A673 (cell line): ENCODE measurements around the gene YPEL3. TPM values are rescaled to one million over a fixed set of nuclear protein-coding genes. Genes with fewer than 3 reads are reported as not detected.

ENCODE experiments used
- BruUV-seq: library from RNA; stranded (reverse); fragments of 400-500 nt; replicated peaks from 2 replicates; lab custom pipeline; 2021; lab: Mats Ljungman, UMichigan
- CTCF ChIA-PET: fragments of 300-600 bp; sonication (Branson Sonifier 250); formaldehyde crosslinking; loops from one replicate; lab custom pipeline; 2022; ENCODE audit warnings: antibody characterized with exemption; lab: Charles Lee
- POLR2A ChIA-PET: fragments of 300-600 bp; sonication (Branson Sonifier 250); formaldehyde crosslinking; loops from one replicate; lab custom pipeline; 2022; ENCODE audit warnings: antibody characterized with exemption; ENCODE audit not compliant: low non-redundant PET; lab: Charles Lee
- DNase-seq: peaks from one replicate; pipeline ENCODE4 v3.0.0-alpha.2; 2015; ENCODE audit warnings: low spot score
- H3K27ac ChIP-seq: fragments of 200-600 bp; sonication (generic); 2 replicates; pipeline ENCODE4 v1.5.1; 2016; ENCODE audit warnings: mixed run types, low read depth, mild to moderate bottlenecking, mixed read lengths, antibody characterized with exemption, low read length; ENCODE audit not compliant: poor library complexity, severe bottlenecking
- H3K27me3 ChIP-seq: fragments of 200-600 bp; sonication (generic); replicated peaks from 2 replicates; pipeline ENCODE4 v1.6.1; 2017; ENCODE audit warnings: mixed run types, low read depth, mild to moderate bottlenecking, mixed read lengths, antibody characterized with exemption, low read length; ENCODE audit not compliant: insufficient read depth, poor library complexity
- H3K36me3 ChIP-seq: fragments of 200-600 bp; sonication (generic); 2 replicates; pipeline ENCODE4 v1.6.1; 2016; ENCODE audit warnings: mixed run types, mild to moderate bottlenecking, mixed read lengths, antibody characterized with exemption, low read length; ENCODE audit not compliant: insufficient read depth, poor library complexity, severe bottlenecking
- H3K4me1 ChIP-seq: fragments of 200-600 bp; sonication (generic); 2 replicates; pipeline ENCODE4 v1.6.1; 2017; ENCODE audit warnings: mixed run types, mild to moderate bottlenecking, mixed read lengths, antibody characterized with exemption, low read length; ENCODE audit not compliant: insufficient read depth, poor library complexity, severe bottlenecking
- H3K4me3 ChIP-seq: fragments of 200-600 bp; sonication (generic); 2 replicates; pipeline ENCODE4 v1.5.1; 2016; ENCODE audit warnings: low read depth, mixed run types, mild to moderate bottlenecking, mixed read lengths, low read length; ENCODE audit not compliant: poor library complexity, severe bottlenecking
- H3K9me3 ChIP-seq: fragments of 200-600 bp; sonication (generic); 2 replicates; pipeline ENCODE4 v1.6.1; 2016; ENCODE audit warnings: mixed run types, low read depth, mild to moderate bottlenecking, mixed read lengths, antibody characterized with exemption, low read length; ENCODE audit not compliant: poor library complexity, severe bottlenecking
- CTCF ChIP-seq: fragments of 300-800, 200-600 bp; sonication (generic); conservative IDR thresholded peaks from 2 replicates; pipeline ENCODE4 v1.5.1; 2017; ENCODE audit warnings: low read depth, mild to moderate bottlenecking, antibody characterized with exemption, low read length, moderate library complexity, mixed read lengths
- EZH2 ChIP-seq: fragments of 200-600 bp; sonication (generic); IDR thresholded peaks from 2 replicates; pipeline ENCODE4 v1.6.1; 2017; ENCODE audit warnings: borderline replicate concordance, low read depth, mild to moderate bottlenecking, mixed read lengths, antibody characterized with exemption, low read length; ENCODE audit not compliant: poor library complexity, severe bottlenecking
- intact Hi-C: fragments of 100-400 bp; cut with micrococcal nuclease; formaldehyde crosslinking; loops from one replicate; pipeline ENCODE4 v1.10.0; 2022; ENCODE audit not compliant: unreplicated experiment
- total RNA-seq: library from RNA; stranded (reverse); gene quantifications from 2 replicates; pipeline ENCODE4 v1.2.3, GENCODE V29; 2021

Gene YPEL3
- total RNA-seq, 1 experiment from 2014 or later = 4.7 TPM

DNA sequence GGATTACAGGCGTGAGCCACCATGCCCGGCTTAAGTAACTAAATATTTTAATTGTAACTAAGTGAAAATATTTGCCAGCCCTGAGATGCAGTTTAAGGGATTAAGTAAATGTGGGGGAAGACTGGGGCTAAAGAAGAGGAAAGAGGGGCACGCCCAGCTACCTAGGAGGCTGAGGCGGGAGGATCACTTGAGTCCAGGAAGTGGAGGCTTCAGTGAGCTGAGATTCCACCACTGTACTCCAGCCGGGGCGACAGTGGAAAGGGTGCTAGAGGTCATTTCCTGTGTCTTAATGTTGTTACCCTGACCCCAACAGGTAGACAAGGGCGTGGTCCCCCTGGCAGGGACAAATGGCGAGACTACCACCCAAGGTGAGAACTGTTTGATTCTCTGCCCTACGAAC, 27.7 kb downstream of the YPEL3 start:
- intact Hi-C loops = loop anchor here (10.0 kb wide), 1 partner anchor 626 kb away; the partner anchor contains the start of gene SRCAP
- Histone ChIP-seq H3K9me3 (no peaks in the 10 kb centered on the region), H3K27me3 (no peaks in the 10 kb centered on the region), H3K27ac (peak overlapping the region; percentile 6), H3K36me3 (peaks cover 65% of the 10 kb centered on the region), H3K4me1 (peaks cover 38% of the 10 kb centered on the region), H3K4me3 (no peak overlapping the region)
- TF ChIP-seq EZH2 (no peak), CTCF (no peak)
- ChIA-PET CTCF (no interaction called here), POLR2A (no interaction called here)
- no peak for DNase-seq
- no TSS peak for BruUV-seq

- Histone ChIP-seq H3K9me3 (no peaks in the 10 kb centered on the region), H3K4me3 (peak overlapping the region; percentile 85), H3K36me3 (peaks cover 63% of the 10 kb centered on the region), H3K27me3 (no peaks in the 10 kb centered on the region), H3K4me1 (peaks cover 38% of the 10 kb centered on the region), H3K27ac (peak overlapping the region; percentile 97)
- TF ChIP-seq CTCF = no peak
- TF ChIP-seq EZH2 = no peak
- no TSS peak for BruUV-seq
- ChIA-PET CTCF (no interaction called here), POLR2A (interaction anchor here (0.5 kb wide), 1 partner anchor 20 kb away, joined by 19 read pairs; no protein-coding TSS in a partner anchor)
- DNase-seq = no peak
- intact Hi-C loops = loop anchor here (10.0 kb wide), 1 partner anchor 627 kb away; the partner anchor contains the start of gene SRCAP
These were observed 28.5 kb downstream of the YPEL3 start for GRCh38 chr16:30067584-30067916.

- Histone ChIP-seq H3K9me3 (no peaks in the 10 kb centered on the region), H3K36me3 (peaks cover 57% of the 10 kb centered on the region), H3K4me3 (peak overlapping the region; percentile 85), H3K27me3 (no peaks in the 10 kb centered on the region), H3K27ac (peak overlapping the region; percentile 97), H3K4me1 (peaks cover 38% of the 10 kb centered on the region)
- ChIA-PET POLR2A (interaction anchor here (0.5 to 0.6 kb wide), 2 partner anchors 21 to 414 kb away, joined by 19 to 20 read pairs; no protein-coding TSS in a partner anchor), CTCF (no interaction called here)
- intact Hi-C loops = loop anchor here (10.0 kb wide), 1 partner anchor 628 kb away; the partner anchor contains the start of gene SRCAP
- DNase-seq = no peak
- TF ChIP-seq EZH2 = no peak
- TF ChIP-seq CTCF = no peak
- BruUV-seq = no TSS peak
These were observed 29.0 kb downstream of the YPEL3 start for GRCh38 chr16:30066761-30067583.
